K562 (cell line): ENCODE results near the gene TBL1X. TPM values are rescaled to one million over a fixed set of nuclear protein-coding genes. Genes with fewer than 3 reads are reported as not detected.

ENCODE experiments used
- ATAC-seq: fragments of 200-7000 bp; cut with Tn5 transposase; 3 replicates; pipeline ENCODE4 v1.9.1; 2020; ENCODE audit warnings: moderate library complexity
- BruUV-seq: library from RNA; stranded (reverse); fragments of 400-500 nt; replicated peaks from 2 replicates; lab custom pipeline; 2021; lab: Mats Ljungman, UMichigan
- CTCF ChIA-PET: fragments of 300-600 bp; formaldehyde crosslinking; extraction: SDS; loops from one replicate; lab custom pipeline; 2021; ENCODE audit warnings: low intra/inter-chr PET ratio; lab: Yijun Ruan, JAX
- POLR2A ChIA-PET: fragments of 300-600, 350-650 bp; sonication (Branson Sonifier 250); formaldehyde crosslinking; extraction: SDS; loops from one replicate; lab custom pipeline; 2021; ENCODE audit warnings: antibody characterized with exemption, inconsistent platforms; lab: Yijun Ruan, JAX
- DNase-seq, 4 experiments: peaks; one replicate each; pipeline versions ENCODE4 v3.0.0 to v3.0.0-alpha.2; 2011 to 2018; ENCODE audit warnings: low spot score in 3 of 4, mixed read lengths in 3 of 4; ENCODE audit errors: extremely low read depth in 1 of 4
- FAIRE-seq: peaks from 2 replicates; lab custom pipeline; 2011; peaks lifted over from hg19 to GRCh38; lab: Jason Lieb, UNC
- H2AFZ ChIP-seq: 2 replicates; pipeline ENCODE4 v1.6.0; 2011; ENCODE audit warnings: low read depth, low read length, control low read depth, inconsistent platforms
- H3K27ac ChIP-seq: fragments of 200-600 bp; 3 replicates; pipeline ENCODE4 v1.8.0; 2011; ENCODE audit warnings: low read depth, mild to moderate bottlenecking, control low read depth, inconsistent platforms, low read length, moderate library complexity, mixed read lengths; ENCODE audit errors: extremely low read depth
- H3K27me3 ChIP-seq, 2 experiments: fragments of 300-600 bp in 1 of 2; 2 replicates in 1 of 2; 3 replicates in 1 of 2; pipeline versions ENCODE4 v1.6.0 to v1.8.0; 2011; ENCODE audit warnings: inconsistent platforms in 2 of 2, low read length in 2 of 2, mild to moderate bottlenecking in 1 of 2, mixed read lengths in 1 of 2, moderate library complexity in 1 of 2; ENCODE audit not compliant: control insufficient read depth in 2 of 2, insufficient read depth in 2 of 2
- H3K36me3 ChIP-seq: fragments of 300-600 bp; 3 replicates; pipeline ENCODE4 v1.8.0; 2011; ENCODE audit warnings: mild to moderate bottlenecking, low read length, inconsistent platforms; ENCODE audit not compliant: control insufficient read depth, insufficient read depth
- H3K4me1 ChIP-seq, 2 experiments: fragments of 200-600 bp in 1 of 2; replicated peaks in 1 of 2; 2 replicates in 1 of 2; 3 replicates in 1 of 2; pipeline versions ENCODE4 v1.5.1 to v1.8.0; 2011; ENCODE audit warnings: inconsistent platforms in 2 of 2, low read length in 2 of 2, mild to moderate bottlenecking in 1 of 2, mixed read lengths in 1 of 2, moderate library complexity in 1 of 2; ENCODE audit not compliant: control insufficient read depth in 2 of 2, insufficient read depth in 2 of 2
- H3K4me2 ChIP-seq: 2 replicates; pipeline ENCODE4 v1.6.1; 2011; ENCODE audit warnings: low read length, control low read depth, inconsistent platforms, mixed read lengths; ENCODE audit not compliant: insufficient read depth
- H3K4me3 ChIP-seq: fragments of 200-600 bp; sonication (generic), shearing (Covaris generic); 2 replicates; pipeline ENCODE4 v1.5.1; 2016; ENCODE audit warnings: control low read depth, inconsistent platforms
- H3K79me2 ChIP-seq: fragments of 200-600 bp; 3 replicates; pipeline ENCODE4 v1.8.0; 2011; ENCODE audit warnings: low read length, inconsistent platforms; ENCODE audit not compliant: control insufficient read depth, insufficient read depth
- H3K9ac ChIP-seq, 2 experiments: 2 replicates each; pipeline versions ENCODE4 v1.6.0 to v1.6.1; 2011; ENCODE audit warnings: low read depth in 2 of 2, low read length in 2 of 2, control low read depth in 1 of 2, inconsistent platforms in 1 of 2, mild to moderate bottlenecking in 1 of 2, mixed read lengths in 1 of 2; ENCODE audit not compliant: insufficient read depth in 1 of 2
- H3K9me1 ChIP-seq: one replicate; pipeline ENCODE4 v1.6.0; 2011; ENCODE audit warnings: inconsistent platforms, mild to moderate bottlenecking, low read length, moderate library complexity; ENCODE audit not compliant: control insufficient read depth, insufficient read depth
- H3K9me3 ChIP-seq: replicated peaks from 2 replicates; pipeline ENCODE4 v1.5.1; 2011; ENCODE audit warnings: low read depth, low read length, inconsistent platforms; ENCODE audit not compliant: control insufficient read depth, insufficient read depth
- H4K20me1 ChIP-seq: replicated peaks from 2 replicates; pipeline ENCODE4 v1.6.1; 2011; ENCODE audit warnings: low read length, inconsistent platforms, mixed read lengths; ENCODE audit not compliant: control insufficient read depth, insufficient read depth
- CXXC5 ChIP-seq: fragments of 250-450 bp; sonication (Bioruptor Pico); IDR thresholded peaks from 2 replicates; pipeline ENCODE4 v1.8.0; 2022; ENCODE audit warnings: inconsistent platforms, mild to moderate bottlenecking, moderate library complexity
- MITF ChIP-seq: IDR thresholded peaks from 2 replicates; pipeline ENCODE4 v1.6.1; 2014; ENCODE audit warnings: antibody characterized with exemption
- MTA1 ChIP-seq: fragments of 450-650 bp; IDR thresholded peaks from 2 replicates; pipeline ENCODE4 v1.6.1; 2017; ENCODE audit warnings: borderline replicate concordance
- THAP7 ChIP-seq: fragments of 250-450 bp; sonication (Bioruptor Pico); IDR thresholded peaks from 2 replicates; pipeline ENCODE4 v1.5.0; 2021
- ZKSCAN1 ChIP-seq: fragments of 150-350 bp; IDR thresholded peaks from 2 replicates; pipeline ENCODE4 v1.6.1; 2016; ENCODE audit warnings: low read depth, low read length
- WGBS: fragments of 100-300 bp; shearing (Covaris generic); methylation state at CpG from one replicate; pipeline ENCODE4 v1.1.6; 2016; ENCODE audit warnings: low coverage, mixed read lengths; ENCODE audit not compliant: insufficient coverage; ENCODE audit errors: missing lambda C conversion rate; 5-methylcytosine and 5-hydroxymethylcytosine counted together
- in situ Hi-C: fragments of 300-500 bp; cut with MboI; formaldehyde crosslinking; loops from 4 replicates; pipeline ENCODE4 v1.15.0; 2018; ENCODE audit warnings: inconsistent platforms, mixed read lengths
- intact Hi-C: fragments of 100-400 bp; cut with micrococcal nuclease; formaldehyde crosslinking; loops from 2 replicates; pipeline ENCODE4 v1.14.2; 2022
- polyA plus RNA-seq, 8 experiments: library from polyadenylated mRNA; depleted of rRNA in 4 of 8; stranded (reverse) in 5 of 8; unstranded in 3 of 8; fragments of >200 nt; fragmentation: Nextera tagmentation in 2 of 8; fragmentation: Illumina TruSeq in 1 of 8; extraction: Ambion mirVana in 2 of 8; extraction: Trizol in 1 of 8; gene quantifications; 2 replicates each; pipeline versions ENCODE4 v1.2.1 to v1.2.3, GENCODE V29; 2011 to 2014; ENCODE audit warnings: inconsistent platforms in 1 of 8, missing spikeins in 1 of 8
- total RNA-seq, 7 experiments: library from RNA; depleted of rRNA in 6 of 7; stranded (reverse); fragments of >200 nt in 6 of 7; fragmentation: Illumina TruSeq in 2 of 7; extraction: Trizol in 2 of 7; gene quantifications; 2 replicates each; pipeline versions ENCODE4 v1.2.1 to v1.2.3, GENCODE V29; 2011 to 2021; ENCODE audit warnings: low replicate concordance in 1 of 7

Gene TBL1X
- total and polyA plus RNA-seq, 9 of the 15 experiments (the other 6 are each of a cell fraction or from before 2014, with no cell fraction given): 6.0 to 49.6 (median 19.7) TPM

GRCh38 chrX:9729171-9729885 lies 264.5 kb downstream of the TBL1X start:
- no peaks in the 10 kb centered on the region; the same call in 1 of the 2 replicates for H3K9me3 ChIP-seq
- no peak overlapping the region for H3K4me2 ChIP-seq
- H3K79me2 ChIP-seq: no peaks in the 10 kb centered on the region
- H3K9ac ChIP-seq: no peak overlapping the region
- 2% methylated on average over 5 of the region's 5 CpGs for WGBS
- H3K4me3 ChIP-seq: no peak overlapping the region
- no peaks in the 10 kb centered on the region for H3K27me3 ChIP-seq
- no peak overlapping the region for H3K27ac ChIP-seq
- POLR2A ChIA-PET: no interaction called here
- no peak for FAIRE-seq
- DNase-seq: no peak
- BruUV-seq: no TSS peak
- H4K20me1 ChIP-seq: no peaks in the 10 kb centered on the region
- intact Hi-C loops: no loop called here
- no peak for TF ChIP-seq ZKSCAN1
- no peak for TF ChIP-seq THAP7 (CRISPR knock-in tag)
- TF ChIP-seq MTA1: no peak
- no peak for TF ChIP-seq MITF
- TF ChIP-seq CXXC5: no peak
- H2AFZ ChIP-seq: no peak overlapping the region
- no peak for ATAC-seq
- no peaks in the 10 kb centered on the region for H3K36me3 ChIP-seq
- in situ Hi-C loops: no loop called here
- H3K9me1 ChIP-seq: no peaks in the 10 kb centered on the region
- no peaks in the 10 kb centered on the region for H3K4me1 ChIP-seq
- CTCF ChIA-PET: no interaction called here
